ENCODE results near the gene LIN28A. TPM values are rescaled to one million over a fixed set of nuclear protein-coding genes. Genes with fewer than 3 reads are reported as not detected.

LIN28A gene
- total and polyA plus RNA-seq, 10 of the 15 experiments (the other 5 are each of a cell fraction or from before 2014, with no cell fraction given), result 0.13 to 0.59 (median 0.30) TPM; not detected in 7

- TF ChIP-seq CTCF (IDR thresholded peaks at IDR 0.05 in 2 of 3, conservative IDR thresholded peaks at IDR 0.05 in 1 of 3; ENCODE audit: control insufficient read depth in 2 of 3, extremely low read depth in 1 of 3, insufficient read depth in 1 of 3, low read depth in 3 of 3, low read length in 3 of 3), result no peak
Measured at GRCh38 chr1:26361605-26362122, 49.0 kb upstream of the LIN28A start (continued).

GRCh38 chr1:26362331-26362730, 48.3 kb upstream of the LIN28A start:
- in situ Hi-C loops (cut with MboI) (no loop called here), intact Hi-C loops (cut with micrococcal nuclease; ENCODE audit: unreplicated experiment) (loop anchor here (2.0 to 10.0 kb wide), 2 partner anchors 52 to 78 kb away; partner anchors contain the start of gene LIN28A)
- Histone ChIP-seq H3K27me3 (replicated peaks in 1 of 2; ENCODE audit: control insufficient read depth in 2 of 2, insufficient read depth in 2 of 2, low read length in 1 of 2) (peaks cover 4 to 5% of the 10 kb centered on the region in 2 experiments; a peak in 3 of 4 replicates), H4K20me1 (ENCODE audit: control insufficient read depth, insufficient read depth) (no peaks in the 10 kb centered on the region), H3K9ac (ENCODE audit: control insufficient read depth, insufficient read depth, low read length) (no peak overlapping the region), H3K79me2 (ENCODE audit: control insufficient read depth, insufficient read depth, low read length) (no peaks in the 10 kb centered on the region), H3K4me1 (ENCODE audit: control insufficient read depth, insufficient read depth, low read length) (no peaks in the 10 kb centered on the region; the same call in 1 of the 2 replicates), H3K9me3 (replicated peaks; ENCODE audit: control insufficient read depth, insufficient read depth, low read length) (no peaks in the 10 kb centered on the region), H3K4me3 (no peak overlapping the region), H3K27ac (ENCODE audit: control insufficient read depth, insufficient read depth) (no peak overlapping the region), H3K4me2 (ENCODE audit: control insufficient read depth, insufficient read depth) (no peak overlapping the region), H3K36me3 (ENCODE audit: control insufficient read depth in 2 of 2, insufficient read depth in 2 of 2, low read length in 1 of 2) (no peaks in the 10 kb centered on the region), H2AFZ (ENCODE audit: control insufficient read depth, low read depth, low read length) (no peak overlapping the region)
- DNase-seq (ENCODE audit: low read depth, low spot score), result no peak
- 33% methylated on average over 3 of the region's 3 CpGs for whole genome bisulfite sequencing (ENCODE audit: insufficient coverage, insufficient replicate concordance, low lambda C conversion rate, missing lambda C conversion rate)
- no peak for ATAC-seq
- POLR2A ChIA-PET, result no interaction called here
- TF ChIP-seq DPF2 (IDR thresholded peaks at IDR 0.05) (no peak), FOXK2 (IDR thresholded peaks at IDR 0.05) (no peak), E2F8 (IDR thresholded peaks at IDR 0.05; ENCODE audit: low read depth, partially characterized antibody) (no peak), ATF3 (IDR thresholded peaks at IDR 0.05; ENCODE audit: borderline replicate concordance, extremely low read depth, low read depth, low read length) (no peak), LARP7 (IDR thresholded peaks at IDR 0.05) (no peak), CBX5 (IDR thresholded peaks at IDR 0.05; ENCODE audit: low read depth) (no peak), RB1 (IDR thresholded peaks at IDR 0.05; ENCODE audit: borderline replicate concordance) (no peak), E4F1 (IDR thresholded peaks at IDR 0.05; ENCODE audit: borderline replicate concordance, partially characterized antibody) (no peak), USF1 (IDR thresholded peaks at IDR 0.05; ENCODE audit: borderline replicate concordance, extremely low read length, insufficient read depth, low read depth, low read length) (no peak), BRCA1 (IDR thresholded peaks at IDR 0.05; ENCODE audit: low read depth, low read length) (no peak), PAX8 (IDR thresholded peaks at IDR 0.05) (no peak), FOS (IDR thresholded peaks at IDR 0.05; ENCODE audit: borderline replicate concordance, extremely low read depth, insufficient read length) (no peak)
- CTCF ChIA-PET, result interaction anchor here (0.6 to 5.6 kb wide), 13 partner anchors 11 to 236 kb away, joined by 3 to 89 read pairs (median 3); partner anchors contain the start of gene ZNF683
- RAD21 ChIA-PET (ENCODE audit: unreplicated experiment), result interaction anchor here (1.3 to 4.1 kb wide), 3 partner anchors 44 to 77 kb away, joined by 3 to 29 read pairs (median 9); partner anchors contain the start of gene CD52
- BruUV-seq (replicated peaks), result no TSS peak
- SMC1A ChIA-PET (ENCODE audit: uncharacterized antibody, unreplicated experiment), result interaction anchor here (2.1 to 3.0 kb wide), 2 partner anchors 16 to 77 kb away, joined by 13 to 17 read pairs; no protein-coding TSS in a partner anchor
- FAIRE-seq, result no peak
